MM.1S (cell line): ENCODE data around the gene PDLIM5.

Experiments used
- DNase-seq: peaks from one replicate; pipeline ENCODE4 v3.0.0-alpha.2; 2015
- H2AFZ ChIP-seq: fragments of 300-600 bp; sonication (generic); 2 replicates; pipeline ENCODE4 v1.6.0; 2016; ENCODE audit warnings: antibody characterized with exemption, low read length
- H3F3A ChIP-seq: fragments of 300-600 bp; sonication (generic); 2 replicates; pipeline ENCODE4 v1.6.1; 2016; ENCODE audit warnings: mild to moderate bottlenecking, antibody characterized with exemption, low read length, moderate library complexity, mixed read lengths; ENCODE audit not compliant: insufficient read depth
- H3K27ac ChIP-seq: fragments of 300-600 bp; sonication (generic); 2 replicates; pipeline ENCODE4 v1.5.1; 2016; ENCODE audit warnings: mild to moderate bottlenecking, low read length
- H3K27me3 ChIP-seq: fragments of 300-600 bp; sonication (generic); replicated peaks from 2 replicates; pipeline ENCODE4 v1.6.0; 2016; ENCODE audit warnings: low read length; ENCODE audit not compliant: insufficient read depth
- H3K36me3 ChIP-seq: fragments of 300-600 bp; sonication (generic); replicated peaks from 2 replicates; pipeline ENCODE4 v1.6.1; 2016; ENCODE audit warnings: mild to moderate bottlenecking, low read length, mixed read lengths; ENCODE audit not compliant: insufficient read depth
- H3K4me1 ChIP-seq: fragments of 300-600 bp; sonication (generic); 2 replicates; pipeline ENCODE4 v1.6.1; 2016; ENCODE audit warnings: low read length, mixed read lengths
- H3K4me2 ChIP-seq: fragments of 300-600 bp; sonication (generic); 2 replicates; pipeline ENCODE4 v1.6.0; 2016; ENCODE audit warnings: low read depth, low read length
- H3K4me3 ChIP-seq: fragments of 300-600 bp; sonication (generic); 2 replicates; pipeline ENCODE4 v1.5.1; 2016; ENCODE audit warnings: low read length, mixed read lengths
- H3K79me2 ChIP-seq: fragments of 300-600 bp; sonication (generic); 2 replicates; pipeline ENCODE4 v1.6.1; 2016; ENCODE audit warnings: mixed run types, low read length, mixed read lengths
- H3K9ac ChIP-seq: fragments of 300-600 bp; sonication (generic); 2 replicates; pipeline ENCODE4 v1.6.1; 2016; ENCODE audit warnings: low read length, mixed read lengths
- H3K9me2 ChIP-seq: fragments of 300-600 bp; sonication (generic); replicated peaks from 2 replicates; pipeline ENCODE4 v1.6.1; 2016; ENCODE audit warnings: mild to moderate bottlenecking, low read length, mixed read lengths; ENCODE audit not compliant: insufficient read depth
- H3K9me3 ChIP-seq: fragments of 300-600 bp; sonication (generic); replicated peaks from 2 replicates; pipeline ENCODE4 v1.6.1; 2016; ENCODE audit warnings: mild to moderate bottlenecking, low read length, mixed read lengths; ENCODE audit not compliant: insufficient read depth
- H4K20me1 ChIP-seq: fragments of 300-600 bp; sonication (generic); 2 replicates; pipeline ENCODE4 v1.6.1; 2016; ENCODE audit warnings: mild to moderate bottlenecking, low read length, moderate library complexity, mixed read lengths; ENCODE audit not compliant: insufficient read depth
- CTCF ChIP-seq: fragments of 300-600 bp; sonication (generic); IDR thresholded peaks from 2 replicates; pipeline ENCODE4 v1.5.1; 2016; ENCODE audit warnings: antibody characterized with exemption, low read length, mixed read lengths
- EZH2 ChIP-seq: fragments of 300-600 bp; sonication (generic); optimal IDR thresholded peaks from 2 replicates; pipeline ENCODE3; 2017; ENCODE audit warnings: low read depth, mild to moderate bottlenecking, antibody characterized with exemption, low read length, mixed read lengths
- EZH2phosphoT487 ChIP-seq: fragments of 300-600 bp; sonication (generic); IDR thresholded peaks from 2 replicates; pipeline ENCODE4 v1.6.1; 2018; ENCODE audit warnings: antibody characterized with exemption, low read length

PDLIM5 gene

GRCh38 chr4:94698187-94698586 lies 246.4 kb downstream of the PDLIM5 start:
- Histone ChIP-seq H3K36me3 (no peaks in the 10 kb centered on the region), H3F3A (no peaks in the 10 kb centered on the region), H3K27ac (no peak overlapping the region), H4K20me1 (no peaks in the 10 kb centered on the region), H3K4me2 (no peak overlapping the region), H3K9me3 (no peaks in the 10 kb centered on the region), H3K9me2 (no peaks in the 10 kb centered on the region), H3K4me3 (no peak overlapping the region), H3K79me2 (no peaks in the 10 kb centered on the region), H3K9ac (no peak overlapping the region), H3K4me1 (no peaks in the 10 kb centered on the region), H2AFZ (no peak overlapping the region), H3K27me3 (no peaks in the 10 kb centered on the region)
- no peak for DNase-seq
- TF ChIP-seq EZH2: no peak
- no peak for TF ChIP-seq CTCF

GRCh38 chr4:94700298-94700697 lies 248.6 kb downstream of the PDLIM5 start:
- TF ChIP-seq EZH2phosphoT487 (no peak), EZH2 (no peak), CTCF (no peak)
- no peaks in the 10 kb centered on the region for H3K79me2 ChIP-seq

DNA sequence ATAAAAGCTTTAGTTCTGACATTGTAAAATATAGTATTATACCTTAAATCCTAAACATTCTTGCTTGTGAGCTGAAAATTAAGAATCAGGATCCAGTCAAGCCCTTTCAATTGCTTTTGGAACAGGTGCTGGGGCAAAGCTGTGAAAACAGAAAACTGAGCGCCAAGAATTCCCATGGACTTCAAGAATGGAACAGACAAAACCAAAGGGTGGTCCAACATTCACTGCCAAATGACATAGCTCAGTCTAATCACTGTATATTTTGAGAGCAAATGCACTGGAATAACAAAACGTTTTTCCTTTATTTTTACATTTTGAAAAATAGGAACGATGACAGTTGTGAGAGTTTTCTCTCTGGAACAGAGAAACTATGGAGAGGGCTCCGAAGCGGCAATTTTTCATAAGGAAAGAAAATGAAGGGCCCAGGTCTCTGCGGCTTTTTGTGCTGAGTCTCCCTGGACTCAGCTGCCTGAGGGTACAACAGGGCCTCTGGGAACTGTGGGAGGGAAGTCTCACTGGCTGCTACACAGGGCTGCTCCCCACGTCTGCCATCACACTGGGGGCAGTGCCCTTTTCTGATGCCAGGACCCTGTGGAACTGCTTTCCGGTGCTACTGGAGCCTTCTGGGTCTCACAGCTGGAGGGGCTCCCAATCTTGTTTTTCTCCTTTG lies 250.0 kb downstream of the PDLIM5 start:
- no peak for TF ChIP-seq EZH2phosphoT487
- no peak for TF ChIP-seq EZH2
- no peak for TF ChIP-seq CTCF

More at GRCh38 chr4:94700298-94700697, 248.6 kb downstream of the PDLIM5 start:
- no peak for DNase-seq
- no peak overlapping the region for H3K4me3 ChIP-seq
- no peak overlapping the region for H3K4me2 ChIP-seq
- H3K9ac ChIP-seq: no peak overlapping the region
- no peaks in the 10 kb centered on the region for H3K9me3 ChIP-seq
- no peaks in the 10 kb centered on the region for H3F3A ChIP-seq
- H3K4me1 ChIP-seq: no peaks in the 10 kb centered on the region
- H2AFZ ChIP-seq: no peak overlapping the region
- no peaks in the 10 kb centered on the region for H3K36me3 ChIP-seq
- H3K27ac ChIP-seq: no peak overlapping the region
- no peaks in the 10 kb centered on the region for H3K9me2 ChIP-seq
- H4K20me1 ChIP-seq: no peaks in the 10 kb centered on the region
- no peaks in the 10 kb centered on the region for H3K27me3 ChIP-seq

More for the DNA sequence above, 250.0 kb downstream of the PDLIM5 start:
- Histone ChIP-seq H3K4me1 (no peaks in the 10 kb centered on the region), H3K4me2 (no peak overlapping the region), H3F3A (no peaks in the 10 kb centered on the region), H4K20me1 (no peaks in the 10 kb centered on the region), H3K27ac (no peak overlapping the region), H3K79me2 (no peaks in the 10 kb centered on the region), H3K4me3 (no peak overlapping the region), H3K27me3 (no peaks in the 10 kb centered on the region), H3K36me3 (no peaks in the 10 kb centered on the region), H3K9me2 (no peaks in the 10 kb centered on the region), H3K9ac (no peak overlapping the region), H3K9me3 (no peaks in the 10 kb centered on the region), H2AFZ (no peak overlapping the region)
- DNase-seq: no peak
